ENCODE results near the gene AMIGO1.

AMIGO1 gene

GRCh38 chr1:109543988-109544735 is 34.6 kb upstream of the AMIGO1 start:
- peaks cover 25% of the 10 kb centered on the region for H3K79me2 ChIP-seq (ENCODE audit: insufficient read depth, low read length)
- H3K4me3 ChIP-seq (ENCODE audit: low read depth in 1 of 2, low read length in 2 of 2): no peak overlapping the region
- no peak for DNase-seq
- H3K27me3 ChIP-seq (ENCODE audit: insufficient read depth, low read length, poor library complexity): peaks cover 2% of the 10 kb centered on the region
- no peaks in the 10 kb centered on the region for H3K9me3 ChIP-seq (ENCODE audit: insufficient read depth, low read length, severe bottlenecking)
- H3K9ac ChIP-seq (ENCODE audit: low read depth, low read length): no peak overlapping the region
- no peak overlapping the region for H3K27ac ChIP-seq (ENCODE audit: low read length)
- peaks cover 3% of the 10 kb centered on the region; the same call in 1 of the 2 replicates for H4K20me1 ChIP-seq (ENCODE audit: insufficient read depth, low read length)
- no peaks in the 10 kb centered on the region; the same call in 1 of the 2 replicates for H3K36me3 ChIP-seq (ENCODE audit: insufficient read depth, low read length)
- H3K4me2 ChIP-seq (ENCODE audit: insufficient read depth, low read length): no peak overlapping the region
- no peak overlapping the region for H2AFZ ChIP-seq (ENCODE audit: low read depth, low read length)
- no peak for TF ChIP-seq EZH2 (IDR thresholded peaks at IDR 0.05; ENCODE audit: borderline replicate concordance, low read depth, low read length, severe bottlenecking)
- H3K4me1 ChIP-seq (ENCODE audit: insufficient read depth, low read length): peaks cover 25% of the 10 kb centered on the region
- ATAC-seq (ENCODE audit: insufficient read depth, low read depth): no peak

GRCh38 chr1:109543283-109543987 is 33.9 kb upstream of the AMIGO1 start:
- Histone ChIP-seq H3K4me3 (ENCODE audit: low read depth in 1 of 2, low read length in 2 of 2) (no peak overlapping the region), H3K9ac (ENCODE audit: low read depth, low read length) (no peak overlapping the region), H3K79me2 (ENCODE audit: insufficient read depth, low read length) (peaks cover 18% of the 10 kb centered on the region), H3K36me3 (ENCODE audit: insufficient read depth, low read length) (no peaks in the 10 kb centered on the region; the same call in 1 of the 2 replicates), H3K27me3 (ENCODE audit: insufficient read depth, low read length, poor library complexity) (peaks cover 2% of the 10 kb centered on the region), H3K27ac (ENCODE audit: low read length) (no peak overlapping the region), H3K4me2 (ENCODE audit: insufficient read depth, low read length) (no peak overlapping the region), H3K9me3 (ENCODE audit: insufficient read depth, low read length, severe bottlenecking) (no peaks in the 10 kb centered on the region), H2AFZ (ENCODE audit: low read depth, low read length) (no peak overlapping the region), H3K4me1 (ENCODE audit: insufficient read depth, low read length) (peaks cover 23% of the 10 kb centered on the region), H4K20me1 (ENCODE audit: insufficient read depth, low read length) (no peaks in the 10 kb centered on the region)
- ATAC-seq (ENCODE audit: insufficient read depth, low read depth) (no peak), DNase-seq (no peak)
- no peak for TF ChIP-seq CTCF (IDR thresholded peaks at IDR 0.05; ENCODE audit: borderline replicate concordance, extremely low read depth, low read length, poor library complexity, severe bottlenecking)
- no peak for TF ChIP-seq EZH2 (IDR thresholded peaks at IDR 0.05; ENCODE audit: borderline replicate concordance, low read depth, low read length, severe bottlenecking)

GRCh38 chr1:109542657-109543056 is 33.1 kb upstream of the AMIGO1 start:
- Histone ChIP-seq H3K9ac (ENCODE audit: low read depth, low read length) (no peak overlapping the region), H3K4me1 (ENCODE audit: insufficient read depth, low read length) (peaks cover 23% of the 10 kb centered on the region), H4K20me1 (ENCODE audit: insufficient read depth, low read length) (no peaks in the 10 kb centered on the region), H3K27ac (ENCODE audit: low read length) (no peak overlapping the region), H3K4me2 (ENCODE audit: insufficient read depth, low read length) (no peak overlapping the region), H3K79me2 (ENCODE audit: insufficient read depth, low read length) (peaks cover 11% of the 10 kb centered on the region), H3K27me3 (ENCODE audit: insufficient read depth, low read length, poor library complexity) (peaks cover 2% of the 10 kb centered on the region), H2AFZ (ENCODE audit: low read depth, low read length) (no peak overlapping the region), H3K4me3 (ENCODE audit: low read depth in 1 of 2, low read length in 2 of 2) (no peak overlapping the region), H3K36me3 (ENCODE audit: insufficient read depth, low read length) (no peaks in the 10 kb centered on the region), H3K9me3 (ENCODE audit: insufficient read depth, low read length, severe bottlenecking) (no peaks in the 10 kb centered on the region)
- no peak for TF ChIP-seq CTCF (IDR thresholded peaks at IDR 0.05; ENCODE audit: borderline replicate concordance, extremely low read depth, low read length, poor library complexity, severe bottlenecking)
- no peak for TF ChIP-seq EZH2 (IDR thresholded peaks at IDR 0.05; ENCODE audit: borderline replicate concordance, low read depth, low read length, severe bottlenecking)
- no peak for ATAC-seq (ENCODE audit: insufficient read depth, low read depth)
- DNase-seq: no peak

- H3K9me3 ChIP-seq (ENCODE audit: insufficient read depth, low read length, severe bottlenecking): no peaks in the 10 kb centered on the region
- H3K27me3 ChIP-seq (ENCODE audit: insufficient read depth, low read length, poor library complexity): peaks cover 2% of the 10 kb centered on the region
- no peaks in the 10 kb centered on the region for H3K36me3 ChIP-seq (ENCODE audit: insufficient read depth, low read length)
- no peak overlapping the region for H3K4me2 ChIP-seq (ENCODE audit: insufficient read depth, low read length)
- ATAC-seq (ENCODE audit: insufficient read depth, low read depth): no peak
- no peak for DNase-seq
- H3K4me1 ChIP-seq (ENCODE audit: insufficient read depth, low read length): peaks cover 9% of the 10 kb centered on the region
- no peak overlapping the region for H3K9ac ChIP-seq (ENCODE audit: low read depth, low read length)
- TF ChIP-seq EZH2 (IDR thresholded peaks at IDR 0.05; ENCODE audit: borderline replicate concordance, low read depth, low read length, severe bottlenecking): no peak
- TF ChIP-seq CTCF (IDR thresholded peaks at IDR 0.05; ENCODE audit: borderline replicate concordance, extremely low read depth, low read length, poor library complexity, severe bottlenecking): no peak
- H4K20me1 ChIP-seq (ENCODE audit: insufficient read depth, low read length): no peaks in the 10 kb centered on the region
- H2AFZ ChIP-seq (ENCODE audit: low read depth, low read length): no peak overlapping the region
- H3K4me3 ChIP-seq (ENCODE audit: low read depth in 1 of 2, low read length in 2 of 2): no peak overlapping the region
- H3K27ac ChIP-seq (ENCODE audit: low read length): no peak overlapping the region
- H3K79me2 ChIP-seq (ENCODE audit: insufficient read depth, low read length): no peaks in the 10 kb centered on the region
Observed at GRCh38 chr1:109541102-109541501, 31.6 kb upstream of the AMIGO1 start.
